ENCODE data around the gene ENHO. TPM values are rescaled to one million over a fixed set of nuclear protein-coding genes. Genes with fewer than 3 reads are reported as not detected.

The ENHO gene
- total and polyA plus RNA-seq, 2 donors from 2014 or later = 0.22 to 2.7 TPM

DNA sequence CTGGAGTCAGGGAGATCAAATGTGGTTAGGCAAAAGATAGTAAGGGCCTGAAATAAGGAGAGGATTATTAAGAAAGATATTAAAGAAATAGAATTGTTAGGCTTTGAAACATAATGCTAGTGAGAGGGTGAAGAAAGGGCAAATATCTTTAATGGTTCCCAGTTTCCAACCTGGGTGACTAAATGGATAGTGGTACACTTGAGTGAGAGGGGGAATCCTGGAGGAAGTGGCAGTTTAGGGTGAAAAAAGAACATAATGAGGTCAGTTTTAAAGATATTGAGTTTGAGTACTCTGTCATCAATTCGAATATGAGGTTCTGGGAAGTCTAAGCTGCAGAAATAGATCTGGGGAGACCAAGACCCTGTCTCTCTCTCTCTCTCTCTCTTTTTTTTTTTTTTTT, 45.2 kb downstream of the ENHO start:
- no peak overlapping the region for H3K9ac ChIP-seq (ENCODE audit: low read length in 3 of 3)
- FAIRE-seq (no peak), DNase-seq (no peak)
- no peaks in the 10 kb centered on the region for H3K27me3 ChIP-seq (ENCODE audit: control insufficient read depth, insufficient read depth, low read length)
- H3K4me3 ChIP-seq (ENCODE audit: low read length in 3 of 3) = no peak overlapping the region
- no peaks in the 10 kb centered on the region for H3K9me3 ChIP-seq (ENCODE audit: control insufficient read depth in 2 of 3, insufficient read depth in 1 of 3, low read length in 3 of 3)
- no peak overlapping the region for H3K27ac ChIP-seq (ENCODE audit: low read depth in 2 of 2, low read length in 2 of 2)
- H3K36me3 ChIP-seq (ENCODE audit: control insufficient read depth in 2 of 3, insufficient read depth in 3 of 3, low read length in 3 of 3) = no peaks in the 10 kb centered on the region
- intact Hi-C loops (cut with DNase I) = no loop called here
- no peaks in the 10 kb centered on the region for H3K4me1 ChIP-seq (ENCODE audit: control insufficient read depth in 2 of 3, insufficient read depth in 2 of 3, low read depth in 1 of 3, low read length in 3 of 3)
- TF ChIP-seq, protein P1, sequence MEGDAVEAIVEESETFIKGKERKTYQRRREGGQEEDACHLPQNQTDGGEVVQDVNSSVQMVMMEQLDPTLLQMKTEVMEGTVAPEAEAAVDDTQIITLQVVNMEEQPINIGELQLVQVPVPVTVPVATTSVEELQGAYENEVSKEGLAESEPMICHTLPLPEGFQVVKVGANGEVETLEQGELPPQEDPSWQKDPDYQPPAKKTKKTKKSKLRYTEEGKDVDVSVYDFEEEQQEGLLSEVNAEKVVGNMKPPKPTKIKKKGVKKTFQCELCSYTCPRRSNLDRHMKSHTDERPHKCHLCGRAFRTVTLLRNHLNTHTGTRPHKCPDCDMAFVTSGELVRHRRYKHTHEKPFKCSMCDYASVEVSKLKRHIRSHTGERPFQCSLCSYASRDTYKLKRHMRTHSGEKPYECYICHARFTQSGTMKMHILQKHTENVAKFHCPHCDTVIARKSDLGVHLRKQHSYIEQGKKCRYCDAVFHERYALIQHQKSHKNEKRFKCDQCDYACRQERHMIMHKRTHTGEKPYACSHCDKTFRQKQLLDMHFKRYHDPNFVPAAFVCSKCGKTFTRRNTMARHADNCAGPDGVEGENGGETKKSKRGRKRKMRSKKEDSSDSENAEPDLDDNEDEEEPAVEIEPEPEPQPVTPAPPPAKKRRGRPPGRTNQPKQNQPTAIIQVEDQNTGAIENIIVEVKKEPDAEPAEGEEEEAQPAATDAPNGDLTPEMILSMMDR (IDR thresholded peaks at IDR 0.05; ENCODE audit: borderline replicate concordance, extremely low read depth, insufficient read depth) = no peak

DNA sequence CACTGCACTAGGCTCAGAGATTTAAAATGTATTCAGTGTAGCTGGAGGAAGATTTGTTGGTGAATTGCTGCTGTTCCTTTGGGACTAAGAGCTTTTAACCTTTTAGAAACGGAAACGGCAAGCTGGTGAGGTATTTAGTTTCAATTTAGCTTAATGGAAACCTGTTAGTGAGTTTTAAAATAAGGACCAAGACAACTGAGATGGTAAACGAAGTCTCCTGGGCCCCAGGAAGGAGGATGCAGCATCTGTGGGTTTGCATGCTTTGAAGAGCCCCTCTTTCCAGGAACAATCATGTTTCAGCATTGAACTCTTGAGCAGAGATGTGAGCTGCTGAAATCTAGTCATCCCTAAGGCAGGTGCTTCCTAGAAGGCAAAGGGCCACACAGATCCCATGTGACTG, 47.7 kb downstream of the ENHO start:
- no peaks in the 10 kb centered on the region for H3K4me1 ChIP-seq (ENCODE audit: control insufficient read depth in 2 of 3, insufficient read depth in 2 of 3, low read depth in 1 of 3, low read length in 3 of 3)
- intact Hi-C loops (cut with DNase I) = no loop called here
- TF ChIP-seq, protein P1 (IDR thresholded peaks at IDR 0.05; ENCODE audit: borderline replicate concordance, extremely low read depth, insufficient read depth) = no peak
- no peak overlapping the region for H3K27ac ChIP-seq (ENCODE audit: low read depth in 2 of 2, low read length in 2 of 2)
- H3K9ac ChIP-seq (ENCODE audit: low read length in 3 of 3) = no peak overlapping the region
- H3K27me3 ChIP-seq (ENCODE audit: control insufficient read depth, insufficient read depth, low read length) = no peaks in the 10 kb centered on the region
- H3K36me3 ChIP-seq (ENCODE audit: control insufficient read depth in 2 of 3, insufficient read depth in 3 of 3, low read length in 3 of 3) = no peaks in the 10 kb centered on the region
- DNase-seq = no peak
- no peak overlapping the region for H3K4me3 ChIP-seq (ENCODE audit: low read length in 3 of 3)
- FAIRE-seq = no peak
- H3K9me3 ChIP-seq (ENCODE audit: control insufficient read depth in 2 of 3, insufficient read depth in 1 of 3, low read length in 3 of 3) = no peaks in the 10 kb centered on the region

Other genes starting within 250 kb of the ENHO start
- 2.8 TPM for gene KIF24, start 193.7 kb downstream of the ENHO start, total RNA-seq
- 0.58 TPM for gene KIF24, start 193.7 kb downstream of the ENHO start, polyA plus RNA-seq (ENCODE audit: insufficient read depth, low read depth, low replicate concordance)
- gene NUDT2, start 193.4 kb downstream of the ENHO start, total RNA-seq = 12.6 TPM
- gene NUDT2, start 193.4 kb downstream of the ENHO start, polyA plus RNA-seq (ENCODE audit: insufficient read depth, low read depth, low replicate concordance) = 32.1 TPM
- gene MYORG, start 146.1 kb downstream of the ENHO start, total RNA-seq = 8.1 TPM
- gene MYORG, start 146.1 kb downstream of the ENHO start, polyA plus RNA-seq (ENCODE audit: insufficient read depth, low read depth, low replicate concordance) = 13.5 TPM
- 21.1 TPM for gene FAM219A, start 64.4 kb downstream of the ENHO start, total RNA-seq
- 8.7 TPM for gene FAM219A, start 64.4 kb downstream of the ENHO start, polyA plus RNA-seq (ENCODE audit: insufficient read depth, low read depth, low replicate concordance)
- 3.0 TPM for gene DNAI1, start 64.2 kb downstream of the ENHO start, total RNA-seq
- gene DNAI1, start 64.2 kb downstream of the ENHO start, polyA plus RNA-seq (ENCODE audit: insufficient read depth, low read depth, low replicate concordance) = 2.4 TPM
- gene CNTFR, start 66.7 kb upstream of the ENHO start, total RNA-seq = 3.7 TPM
- 1.7 TPM for gene CNTFR, start 66.7 kb upstream of the ENHO start, polyA plus RNA-seq (ENCODE audit: insufficient read depth, low read depth, low replicate concordance)
- 21.9 TPM for gene RPP25L, start 89.1 kb upstream of the ENHO start, total RNA-seq
- 73.8 TPM for gene RPP25L, start 89.1 kb upstream of the ENHO start, polyA plus RNA-seq (ENCODE audit: insufficient read depth, low read depth, low replicate concordance)
- 92.0 TPM for gene DCTN3, start 97.5 kb upstream of the ENHO start, total RNA-seq
- 175 TPM for gene DCTN3, start 97.5 kb upstream of the ENHO start, polyA plus RNA-seq (ENCODE audit: insufficient read depth, low read depth, low replicate concordance)
- not detected for gene ARID3C, start 106.1 kb upstream of the ENHO start, total RNA-seq
- gene ARID3C, start 106.1 kb upstream of the ENHO start, polyA plus RNA-seq (ENCODE audit: insufficient read depth, low read depth, low replicate concordance) = not detected
- gene SIGMAR1, start 114.8 kb upstream of the ENHO start, total RNA-seq = 40.6 TPM
- 43.3 TPM for gene SIGMAR1, start 114.8 kb upstream of the ENHO start, polyA plus RNA-seq (ENCODE audit: insufficient read depth, low read depth, low replicate concordance)
- gene GALT, start 123.7 kb upstream of the ENHO start, total RNA-seq = 49.2 TPM
- 83.7 TPM for gene GALT, start 123.7 kb upstream of the ENHO start, polyA plus RNA-seq (ENCODE audit: insufficient read depth, low read depth, low replicate concordance)
- 15.2 TPM for gene IL11RA, start 129.2 kb upstream of the ENHO start, total RNA-seq
- gene IL11RA, start 129.2 kb upstream of the ENHO start, polyA plus RNA-seq (ENCODE audit: insufficient read depth, low read depth, low replicate concordance) = 17.7 TPM
- not detected for gene CCL27, start 139.7 kb upstream of the ENHO start, total RNA-seq
- gene CCL27, start 139.7 kb upstream of the ENHO start, polyA plus RNA-seq (ENCODE audit: insufficient read depth, low read depth, low replicate concordance) = not detected
- gene CCL19, start 168.3 kb upstream of the ENHO start, total RNA-seq = 60.8 TPM
- 11.4 TPM for gene CCL19, start 168.3 kb upstream of the ENHO start, polyA plus RNA-seq (ENCODE audit: insufficient read depth, low read depth, low replicate concordance)
- 92.8 TPM for gene CCL21, start 187.1 kb upstream of the ENHO start, total RNA-seq
- 42.8 TPM for gene CCL21, start 187.1 kb upstream of the ENHO start, polyA plus RNA-seq (ENCODE audit: insufficient read depth, low read depth, low replicate concordance)